ENCODE results near the gene SLC9A3.
A peak's percentile ranks its signal among the peaks of the same experiment; 100 is the strongest.

The SLC9A3 gene

DNA sequence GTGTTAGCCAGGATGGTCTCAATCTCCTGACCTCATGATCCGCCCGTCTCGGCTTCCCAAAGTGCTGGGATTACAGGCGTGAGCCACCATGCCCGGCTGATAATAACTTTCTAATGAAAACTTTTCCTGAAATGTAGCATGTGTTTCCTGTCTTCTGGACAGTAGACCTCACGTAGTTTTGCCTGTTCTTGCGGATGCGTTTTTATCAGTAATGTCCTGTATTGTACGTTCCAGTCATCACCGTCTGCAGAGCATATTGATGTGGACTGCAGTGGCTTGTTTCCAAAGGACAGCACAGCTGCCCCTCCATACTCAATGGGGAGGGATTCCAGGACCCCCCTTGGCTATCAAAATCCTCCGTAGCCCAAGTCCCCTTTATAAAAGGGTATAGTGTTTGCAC, 68.4 kb downstream of the SLC9A3 start:
- DNase-seq, result no peak

DNA sequence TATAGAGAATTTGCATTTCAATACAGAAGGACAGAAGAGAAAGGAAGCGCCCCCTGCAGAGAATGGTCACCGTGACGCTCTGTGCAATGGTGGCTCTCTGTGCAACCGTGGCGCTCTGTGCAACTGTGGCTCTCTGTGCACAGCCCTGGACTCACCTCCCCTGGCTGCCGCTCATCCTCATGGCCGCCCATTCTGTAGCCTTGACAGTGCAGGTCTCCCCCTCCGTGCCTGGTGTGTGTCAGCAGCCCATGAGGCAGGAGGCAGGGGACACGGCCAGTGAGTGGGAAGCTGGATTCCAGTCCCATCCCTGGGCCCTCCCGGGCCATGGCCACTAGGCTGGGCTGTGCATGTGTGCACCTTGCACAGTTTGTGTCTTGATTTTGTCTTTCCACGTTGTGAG, 69.3 kb downstream of the SLC9A3 start:
- no peak for DNase-seq

DNA sequence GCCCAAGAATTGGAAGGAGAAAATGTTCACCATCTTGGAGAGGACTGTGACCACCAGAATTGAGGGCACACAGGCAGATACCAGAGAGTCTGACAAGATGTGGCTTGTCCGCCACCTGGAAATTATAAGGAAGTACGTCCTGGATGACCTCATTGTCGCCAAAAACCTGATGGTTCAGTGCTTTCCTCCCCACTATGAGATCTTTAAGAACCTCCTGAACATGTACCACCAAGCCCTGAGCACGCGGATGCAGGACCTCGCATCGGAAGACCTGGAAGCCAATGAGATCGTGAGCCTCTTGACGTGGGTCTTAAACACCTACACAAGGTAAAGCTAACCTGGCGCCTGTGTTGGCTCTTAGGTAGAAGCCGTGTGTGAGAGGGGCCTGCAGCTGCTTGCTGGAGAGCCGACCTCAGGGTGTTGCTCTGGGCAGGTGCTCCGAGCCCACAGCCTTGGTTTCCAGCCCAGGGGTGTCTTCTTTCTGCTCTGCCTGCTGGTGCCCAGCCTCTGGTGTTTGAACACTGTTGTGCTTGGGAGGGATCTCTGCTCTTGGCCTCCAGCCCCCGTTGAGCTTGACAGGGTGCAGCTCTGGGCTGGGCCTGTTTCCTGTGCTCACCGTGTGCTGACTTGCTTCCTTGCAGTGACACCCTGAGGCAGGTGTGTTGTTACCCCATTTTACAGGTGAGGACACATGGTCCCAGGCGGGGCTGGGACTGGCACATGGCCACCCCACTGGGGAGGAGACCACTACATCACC, 70.3 kb downstream of the SLC9A3 start:
- DNase-seq, result no peak

DNA sequence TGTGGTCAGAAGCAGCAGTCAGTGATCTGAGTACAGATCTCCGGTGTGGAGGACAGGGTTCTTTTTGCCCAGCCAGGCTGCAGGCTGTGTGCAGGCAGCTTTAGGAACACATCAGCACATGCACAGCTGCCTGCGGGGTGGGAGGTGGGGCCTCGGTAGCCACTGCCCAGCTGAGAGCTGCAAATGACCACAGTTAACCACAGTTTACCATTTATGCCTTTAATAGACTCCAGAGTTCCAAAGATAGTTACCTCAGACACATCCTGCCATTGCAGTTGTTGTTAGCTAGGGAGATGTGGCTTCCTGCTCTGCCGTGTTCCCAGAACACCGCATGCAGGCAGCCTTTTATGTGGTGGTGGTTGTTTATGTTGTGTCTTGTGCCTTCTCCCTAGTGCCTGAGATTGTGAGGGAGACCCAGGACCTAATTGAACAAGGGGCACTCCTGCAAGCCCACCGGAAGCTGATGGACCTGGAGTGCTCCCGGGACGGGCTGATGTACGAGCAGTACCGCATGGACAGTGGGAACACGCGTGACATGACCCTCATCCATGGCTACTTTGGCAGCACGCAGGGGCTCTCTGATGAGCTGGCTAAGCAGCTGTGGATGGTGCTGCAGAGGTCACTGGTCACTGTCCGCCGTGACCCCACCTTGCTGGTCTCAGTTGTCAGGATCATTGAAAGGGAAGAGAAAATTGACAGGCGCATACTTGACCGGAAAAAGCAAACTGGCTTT, 71.1 kb downstream of the SLC9A3 start:
- no peak for DNase-seq

DNA sequence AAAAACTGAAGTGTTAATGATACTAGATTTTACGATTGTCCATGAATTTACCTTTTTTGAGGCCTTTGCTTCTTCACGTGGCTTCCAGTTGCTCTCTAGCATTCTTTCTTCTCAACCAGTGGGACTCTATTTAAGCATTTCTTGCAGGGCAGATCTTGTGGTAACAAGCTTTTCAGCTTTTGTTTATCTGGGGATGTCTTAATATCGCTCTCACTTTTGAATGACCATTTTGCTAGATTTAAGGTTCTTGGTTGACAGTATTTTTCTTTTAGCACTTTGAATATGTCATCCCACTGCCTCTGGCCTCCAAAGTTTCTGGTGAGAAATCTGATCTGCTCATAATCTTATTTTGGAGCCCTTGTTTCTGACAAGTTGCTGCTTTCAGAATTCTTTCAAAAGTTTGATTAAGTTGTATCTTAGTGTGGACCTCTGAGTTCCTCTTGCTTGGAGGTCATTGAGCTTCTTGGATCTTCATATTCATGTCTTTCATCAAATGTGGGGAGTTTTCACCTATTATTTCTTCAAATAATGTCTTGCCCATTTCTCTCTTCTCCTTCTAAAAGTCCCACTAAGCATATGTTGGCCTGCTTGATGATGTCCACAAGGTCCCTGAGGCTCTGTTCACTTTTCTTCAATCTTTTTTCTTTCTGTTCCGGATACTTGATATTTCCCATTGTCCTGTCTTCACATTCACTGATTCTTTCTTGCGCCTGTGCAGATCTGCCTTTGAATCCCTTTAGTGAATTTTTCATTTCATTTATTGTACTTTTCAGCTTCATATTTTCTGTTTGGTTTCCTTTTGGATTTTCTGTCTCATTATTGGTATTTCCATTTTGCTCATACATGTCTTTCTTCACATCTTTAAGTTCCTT, 72.4 kb downstream of the SLC9A3 start:
- no peak for DNase-seq

DNA sequence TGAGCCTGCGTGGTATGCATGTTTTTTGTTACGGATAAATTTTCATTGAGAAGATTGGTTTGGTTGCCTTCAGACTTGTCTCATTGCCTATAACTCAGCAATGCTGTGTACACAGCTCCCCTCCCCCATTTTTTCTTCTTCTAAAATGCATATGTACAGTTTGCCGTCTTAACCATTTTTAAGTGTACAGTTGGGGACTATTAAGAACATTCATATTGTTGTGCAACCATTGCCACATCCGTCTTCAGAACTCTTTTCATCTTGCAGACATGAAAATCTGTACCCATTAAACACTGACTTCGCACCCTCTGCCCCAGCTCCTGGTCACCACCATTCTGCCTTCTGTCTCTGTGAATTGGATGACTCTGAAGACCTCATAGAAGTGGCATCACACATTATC, 75.1 kb downstream of the SLC9A3 start:
- DNase-seq, result no peak

DNA sequence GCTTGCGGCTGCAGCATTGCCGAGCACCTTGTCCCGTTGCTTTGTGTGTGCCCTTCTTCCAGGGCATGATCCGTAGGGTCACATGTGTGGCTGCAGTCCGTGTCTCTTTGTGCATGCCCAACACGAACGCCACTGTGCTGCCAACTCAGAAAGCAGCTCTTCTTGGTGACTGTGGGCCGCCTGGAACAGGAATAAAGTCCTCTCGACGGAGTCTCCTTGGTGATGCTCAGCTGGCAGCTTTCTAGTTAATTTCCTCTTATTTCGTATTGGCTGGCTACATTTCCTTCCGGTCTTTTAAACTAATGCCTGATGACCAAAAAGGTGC, 75.5 kb downstream of the SLC9A3 start:
- DNase-seq, result no peak

DNA sequence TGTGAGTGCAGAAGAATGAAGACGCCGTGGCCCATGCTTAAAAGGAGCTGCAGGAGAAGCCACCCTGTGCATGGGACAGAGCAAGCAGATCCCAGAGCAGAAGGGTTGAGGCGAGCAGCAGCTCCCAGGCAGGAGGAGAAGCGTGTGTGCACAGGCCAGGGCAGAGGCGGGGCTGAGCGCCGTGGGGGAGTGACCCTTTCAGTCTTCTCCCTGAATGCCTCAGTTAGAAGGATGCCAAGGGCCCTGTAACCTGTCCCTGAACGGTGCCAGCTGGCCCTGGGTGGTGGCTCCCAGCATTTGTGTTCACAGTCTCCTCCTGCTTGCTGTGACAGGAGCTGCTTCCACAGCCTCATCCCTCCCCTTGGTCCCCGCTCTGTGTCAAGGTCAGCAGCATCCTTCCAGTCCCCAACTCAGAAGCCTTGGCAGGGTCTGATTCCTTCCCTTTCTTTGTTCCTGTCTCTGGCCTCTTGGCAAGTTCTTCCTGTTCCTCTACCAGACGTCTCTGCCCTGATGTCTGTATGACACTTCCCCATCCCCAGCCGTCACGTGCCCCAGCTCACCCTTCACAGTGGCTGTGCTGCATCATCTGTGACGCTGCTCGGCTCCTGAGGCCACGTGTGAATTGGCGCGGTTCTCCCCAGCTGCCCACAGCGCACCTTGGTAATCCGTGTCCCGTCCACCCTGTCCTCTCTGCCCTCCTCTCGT, 76.0 kb downstream of the SLC9A3 start:
- no peak for DNase-seq

DNA sequence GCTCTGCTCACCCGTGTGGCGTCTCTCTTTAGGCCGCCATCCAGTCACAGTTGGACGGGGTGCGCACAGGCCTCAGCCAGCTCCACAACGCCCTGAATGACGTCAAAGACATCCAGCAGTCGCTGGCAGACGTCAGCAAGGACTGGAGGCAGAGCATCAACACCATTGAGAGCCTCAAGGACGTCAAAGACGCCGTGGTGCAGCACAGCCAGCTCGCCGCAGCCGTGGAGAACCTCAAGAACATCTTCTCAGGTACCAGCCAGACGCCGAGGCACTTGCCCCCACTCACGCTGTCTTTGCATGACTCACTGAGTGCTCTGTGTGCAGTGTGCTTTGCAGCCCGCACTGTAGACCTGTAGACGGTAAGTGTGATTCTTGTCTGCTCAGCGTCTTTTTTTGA, 76.7 kb downstream of the SLC9A3 start:
- no peak for DNase-seq

DNA sequence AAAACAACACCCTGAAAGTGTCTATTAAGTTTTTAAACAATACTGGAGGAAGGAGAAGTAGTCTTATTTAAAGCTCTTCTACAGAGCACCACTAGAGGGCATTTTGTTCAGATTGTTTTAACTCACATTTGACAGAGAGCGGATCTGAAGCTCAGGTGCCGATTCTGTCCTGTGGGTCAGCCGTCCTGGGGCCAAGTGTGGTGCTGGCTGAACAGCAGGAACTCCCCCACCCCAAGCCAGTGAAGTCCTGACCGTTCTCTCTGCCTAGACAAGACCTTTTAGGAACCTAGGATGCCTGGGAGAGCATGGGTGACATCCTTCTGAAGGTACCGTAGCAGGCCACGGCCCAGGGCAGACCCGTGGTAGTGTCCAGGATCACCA, 77.4 kb downstream of the SLC9A3 start:
- peak; percentile 19 for DNase-seq

DNA sequence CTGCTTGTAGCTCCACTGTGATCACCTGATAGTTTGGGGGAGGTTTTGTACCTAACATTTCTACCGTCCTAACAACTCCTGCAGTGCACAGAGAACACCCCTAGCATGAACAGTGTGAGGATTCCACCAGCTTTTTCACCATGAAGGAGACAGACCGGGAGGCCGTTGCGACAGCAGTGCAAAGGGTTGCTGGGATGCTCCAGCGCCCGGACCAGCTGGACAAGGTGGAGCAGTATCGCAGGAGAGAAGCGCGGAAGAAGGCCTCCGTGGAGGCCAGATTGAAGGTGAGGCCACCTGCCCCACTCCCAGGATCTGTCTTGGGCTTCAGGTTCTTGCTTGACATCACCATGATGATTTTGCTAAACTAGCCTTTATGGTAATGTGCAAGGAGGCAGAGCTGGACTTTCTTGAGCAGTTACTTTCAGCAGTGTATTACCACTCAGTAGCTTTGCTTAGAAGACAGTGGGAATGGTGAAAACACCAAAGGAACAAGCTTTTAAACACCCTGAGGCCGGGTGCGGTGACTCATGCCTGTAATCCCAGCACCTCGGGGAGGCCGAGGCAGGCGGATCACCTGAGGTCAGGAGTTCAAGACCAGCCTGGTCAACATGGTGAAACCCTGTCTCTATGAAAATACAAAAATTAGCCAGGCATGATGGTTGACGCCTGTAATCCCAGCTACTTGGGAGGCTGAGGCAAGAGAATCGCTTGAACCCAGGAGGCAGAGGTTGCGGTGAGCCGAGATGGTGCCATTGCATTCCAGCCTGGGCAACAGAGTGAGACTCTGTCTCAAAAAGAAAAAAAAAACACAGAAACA, 78.0 kb downstream of the SLC9A3 start:
- DNase-seq, result no peak

DNA sequence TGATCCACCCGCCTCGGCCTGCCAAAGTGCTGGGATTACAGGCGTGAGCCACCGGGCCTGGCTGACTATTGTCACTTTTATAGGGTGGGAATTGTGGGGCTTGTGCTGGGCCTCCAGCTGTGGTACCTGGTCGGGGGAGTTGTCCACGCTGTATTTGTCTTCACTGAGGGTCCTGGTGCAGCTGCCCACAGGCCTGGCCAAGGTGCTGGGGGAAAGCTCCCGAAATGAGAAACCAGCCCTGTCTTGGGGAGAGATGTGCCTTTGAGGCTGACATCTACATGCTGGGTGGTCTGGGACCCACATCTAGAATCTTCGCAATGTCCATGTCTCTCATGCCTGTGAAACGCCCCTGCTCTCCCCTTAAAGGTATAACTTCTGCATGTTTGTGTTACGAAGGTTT, 78.7 kb downstream of the SLC9A3 start:
- no peak for DNase-seq

DNA sequence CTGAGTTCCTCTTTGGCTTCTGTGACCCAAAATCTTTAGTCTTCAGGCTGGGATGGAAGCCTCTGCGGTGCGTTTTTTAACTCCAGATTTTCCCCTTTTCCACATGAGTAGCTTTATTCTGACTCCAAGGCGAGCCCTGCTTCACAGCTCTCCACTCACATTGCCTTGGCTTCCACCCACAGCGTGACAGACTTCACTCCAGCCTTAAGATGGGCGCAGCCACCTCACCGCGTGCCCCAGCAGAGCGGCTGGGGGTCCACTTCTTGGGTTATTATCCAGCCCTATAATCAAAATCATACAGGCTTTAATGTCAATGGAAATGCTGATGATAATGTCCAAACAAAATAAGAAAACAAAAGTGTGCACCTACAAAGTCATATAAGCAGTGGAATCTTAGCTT, 80.0 kb downstream of the SLC9A3 start:
- no peak for DNase-seq

DNA sequence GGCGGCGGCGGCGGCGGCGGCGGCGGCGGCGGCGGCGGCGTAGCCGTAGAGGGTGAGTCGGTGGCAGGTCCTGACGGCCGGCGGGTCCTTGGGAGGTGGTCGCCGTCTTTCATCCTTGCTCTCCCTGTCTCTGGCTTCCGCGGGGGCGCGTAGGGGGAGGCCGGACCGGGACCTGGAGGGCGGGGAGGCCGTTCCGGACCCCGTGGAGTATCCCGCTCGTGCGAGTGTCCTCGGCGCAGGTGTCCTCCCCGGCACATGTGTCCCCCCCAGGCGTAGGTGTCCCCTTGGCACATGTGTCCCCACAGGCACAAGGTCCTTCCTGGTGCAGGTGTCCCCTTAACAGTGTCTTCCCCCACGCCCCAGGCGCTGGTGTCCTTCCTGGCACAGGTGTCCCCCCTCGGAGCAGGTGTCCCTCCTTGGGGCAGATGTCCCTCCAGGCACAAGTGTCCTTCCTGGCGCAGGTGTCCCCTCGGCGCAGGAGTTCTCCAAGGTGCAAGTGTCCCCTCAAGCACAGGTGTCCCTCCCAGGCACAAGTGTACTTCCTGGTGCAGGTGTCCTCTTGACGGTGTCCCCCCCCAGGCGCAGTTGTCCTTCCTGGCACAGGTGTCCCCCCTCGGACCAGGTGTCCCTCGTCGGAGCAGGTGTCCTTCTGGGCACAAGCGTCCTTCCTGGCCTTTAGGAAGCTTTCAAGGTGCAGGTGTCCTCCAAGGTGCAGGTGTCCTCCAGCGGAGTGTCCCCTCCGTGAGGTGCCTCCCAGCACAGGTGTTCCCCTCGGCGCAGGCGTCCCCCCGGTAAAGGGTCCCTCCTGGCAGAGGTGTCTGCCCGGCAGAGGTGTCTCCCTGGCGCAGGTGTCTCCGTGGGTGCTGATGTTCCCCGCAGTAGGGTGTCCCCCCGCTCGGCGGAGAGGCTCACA, 80.8 kb downstream of the SLC9A3 start:
- no peak for DNase-seq

DNA sequence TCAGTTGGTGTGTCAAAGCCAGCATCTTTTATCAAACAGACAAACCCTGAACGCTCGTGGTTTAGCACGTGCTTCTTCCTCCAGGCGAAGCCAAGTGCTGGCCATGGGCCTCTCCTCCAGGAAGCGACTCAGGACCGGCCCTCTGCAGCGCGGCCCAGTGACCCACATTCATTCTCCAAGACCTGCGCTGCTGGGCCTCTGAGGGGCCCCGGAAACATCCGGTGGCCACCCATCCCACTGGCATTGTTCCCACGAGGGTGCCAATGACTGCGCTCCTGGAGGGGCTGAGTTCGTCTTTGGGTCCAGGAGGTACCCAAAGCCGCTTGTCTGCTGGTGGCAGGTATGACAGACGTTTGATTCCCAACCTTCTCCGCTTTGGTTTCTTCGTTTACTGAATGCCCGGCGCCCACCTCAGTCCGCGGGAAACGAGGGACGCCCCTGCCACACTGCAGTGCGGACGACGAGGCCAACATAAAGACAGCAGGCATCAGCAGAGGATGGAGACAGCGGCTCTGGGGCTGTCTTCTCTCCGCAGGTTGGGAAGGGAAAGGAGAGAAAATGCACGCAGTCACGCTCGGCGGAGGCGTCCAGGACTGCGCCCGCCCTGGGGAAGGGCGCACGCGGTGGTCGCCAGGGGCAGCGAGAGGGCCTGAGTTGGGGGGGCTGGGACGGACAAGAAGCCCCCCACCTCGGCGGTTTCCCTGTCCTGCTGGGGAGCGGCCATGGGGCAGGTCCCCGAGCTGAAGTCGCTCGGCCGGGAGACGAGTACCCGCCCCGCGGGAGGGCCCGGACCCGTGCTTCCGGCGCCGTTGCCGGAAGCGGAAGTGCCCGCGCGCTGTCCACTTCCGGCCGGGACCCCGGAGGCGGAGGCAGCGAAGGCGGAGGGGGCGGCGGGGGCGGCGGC, 81.7 kb downstream of the SLC9A3 start, which contains the start of gene EXOC3:
Gene EXOC3 (plus strand): TSS at position 842 of the 904 bp plus-strand sequence. CDS start 3,030 bp downstream, outside the sequence.
- peak; percentile 68 for DNase-seq

DNA sequence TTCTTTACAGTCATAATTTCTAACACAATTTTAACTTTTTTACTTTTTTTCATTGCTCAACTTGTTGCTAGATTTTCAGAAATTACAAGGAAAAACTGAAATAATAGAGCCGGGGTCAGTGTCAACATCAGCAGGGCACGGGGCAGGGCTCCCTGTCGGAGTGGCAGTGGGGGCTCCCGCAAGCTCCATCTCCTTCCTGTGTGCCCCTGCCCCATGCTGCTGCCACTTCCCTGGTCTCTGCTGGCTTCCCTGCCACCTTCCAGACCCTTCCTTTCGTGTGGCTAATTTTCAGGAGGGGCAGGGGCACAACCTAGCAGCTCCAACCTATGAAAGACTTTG, 82.3 kb downstream of the SLC9A3 start:
- DNase-seq, result no peak

DNA sequence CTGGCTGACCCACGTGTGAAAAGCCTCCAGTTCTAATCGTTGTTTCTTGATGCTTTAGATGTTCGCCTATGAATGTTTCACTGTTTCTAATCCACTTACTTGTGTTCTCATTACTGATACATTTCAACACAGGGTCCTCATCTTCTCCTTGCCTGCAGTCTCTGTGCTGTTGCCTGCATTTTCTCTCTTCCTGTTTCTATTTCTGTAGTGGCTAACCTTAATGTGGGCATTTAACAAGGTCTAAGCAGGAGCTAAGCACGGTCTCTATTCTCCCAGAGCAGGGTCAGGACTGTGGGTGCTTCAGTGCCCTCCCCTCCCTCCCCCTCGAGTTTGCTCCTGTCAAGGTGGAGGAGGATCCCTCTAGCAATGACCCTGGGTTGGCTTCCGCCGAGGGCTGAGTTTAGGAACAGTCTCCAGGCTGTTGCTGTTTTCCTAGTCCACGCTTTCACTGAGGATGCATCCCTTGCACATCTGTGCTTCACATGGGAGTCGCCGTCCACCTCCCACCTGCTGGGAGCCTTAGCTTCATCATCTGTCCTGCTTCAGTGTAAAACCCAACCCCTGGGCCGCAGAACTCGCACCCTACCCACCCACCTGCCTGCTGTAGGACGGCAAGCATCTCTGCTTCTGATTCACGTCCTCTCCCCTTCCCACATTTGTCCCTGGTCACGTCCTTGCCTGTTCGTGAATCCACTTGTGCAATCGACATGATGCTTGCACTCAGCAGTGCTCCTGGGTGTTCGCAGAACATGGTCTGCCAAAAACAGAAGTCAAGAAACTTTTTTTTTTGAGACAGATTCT, 83.6 kb downstream of the SLC9A3 start:
- DNase-seq, result no peak

DNA sequence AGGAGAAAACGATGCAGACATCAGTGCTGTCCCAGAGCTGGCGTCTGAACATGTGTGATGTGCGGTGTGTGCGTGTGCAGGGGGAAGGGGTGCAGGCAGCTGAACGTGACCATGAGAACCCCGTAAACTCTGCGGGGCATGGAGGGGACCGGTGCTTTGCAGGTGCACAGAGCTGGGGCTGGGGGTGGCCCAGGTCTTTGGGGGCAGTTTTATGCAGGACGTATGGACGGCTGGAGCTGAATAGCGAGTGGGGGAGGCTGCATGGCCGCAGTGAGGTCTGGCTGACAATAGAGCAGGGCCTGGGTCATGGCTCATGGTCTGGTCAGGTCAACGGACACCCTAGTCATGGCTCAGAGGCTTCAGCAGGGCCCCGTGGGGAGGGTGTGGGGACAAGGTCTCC, 84.6 kb downstream of the SLC9A3 start:
- DNase-seq, result no peak

DNA sequence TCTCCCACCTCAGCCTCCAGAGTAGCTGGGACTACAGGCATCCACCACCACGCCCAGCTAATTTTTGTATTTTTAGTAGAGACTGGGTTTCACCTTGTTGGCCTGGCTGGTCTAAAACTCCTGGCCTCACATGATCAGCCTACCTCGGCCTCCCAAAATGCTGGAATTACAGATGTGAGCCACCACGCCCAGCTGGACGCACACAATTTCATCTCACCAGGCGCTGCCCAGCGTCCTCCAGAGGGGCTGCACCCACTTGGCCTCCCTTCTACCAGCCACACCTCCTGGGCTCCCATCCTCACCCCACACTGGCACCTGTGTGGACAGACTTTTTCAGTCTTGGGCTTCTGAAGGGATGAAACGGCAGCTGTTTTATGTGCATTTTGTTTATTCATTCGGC, 85.1 kb downstream of the SLC9A3 start:
- no peak for DNase-seq

Data from fibroblast of skin of right quadriceps (primary cell).